ENCODE results near the gene YARS2. TPM values are rescaled to one million over a fixed set of nuclear protein-coding genes. Genes with fewer than 3 reads are reported as not detected.

YARS2 gene
- total RNA-seq, 2 donors from 2014 or later: 10.2 to 10.3 TPM

- DNase-seq (no peak), ATAC-seq (no peak)
- intact Hi-C loops (cut with DNase I): no loop called here
Observed at GRCh38 chr12:32698285-32698684, 57.4 kb downstream of the YARS2 start.

DNA sequence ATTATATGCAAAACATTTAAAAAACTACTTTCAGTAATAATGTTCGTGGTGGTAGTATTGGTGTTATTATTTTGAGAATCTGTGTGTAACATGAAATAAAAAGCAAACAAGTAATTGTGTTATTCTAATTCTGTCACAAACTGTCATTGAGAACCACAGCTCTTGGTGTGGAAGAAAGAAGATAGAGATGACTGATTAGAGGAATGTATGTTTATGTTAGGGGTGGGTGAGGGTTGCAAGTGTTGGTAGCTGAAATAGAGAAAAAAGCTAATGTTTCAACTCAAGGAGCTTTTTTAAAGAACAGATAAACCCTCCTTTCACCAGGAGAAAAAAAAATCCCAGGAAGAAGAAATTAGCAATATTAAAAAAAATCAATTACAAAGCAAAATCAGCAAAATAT is 58.3 kb downstream of the YARS2 start:
- DNase-seq (no peak), ATAC-seq (no peak)
- intact Hi-C loops (cut with DNase I): no loop called here

Other genes starting within 250 kb of the YARS2 start
- 10 to 100 TPM; 55.6 to 69.1 TPM for gene DNM1L, start 76.6 kb downstream of the YARS2 start, total RNA-seq
- 100 to 1,000 TPM; 124 to 148 TPM for gene PKP2, start 140.9 kb upstream of the YARS2 start, total RNA-seq

All from left cardiac atrium (tissue), 4 donors.